SK-N-MC (cell line): ENCODE data around the gene ARHGAP26.

Source experiments
- EZH2 ChIP-seq: fragments of 200-600 bp; sonication (generic); IDR thresholded peaks from one replicate; pipeline ENCODE4 v1.6.1; 2017; ENCODE audit warnings: antibody characterized with exemption
- POLR2AphosphoS5 ChIP-seq: IDR thresholded peaks from 2 replicates; pipeline ENCODE4 v1.6.1; 2012; ENCODE audit warnings: mild to moderate bottlenecking, low read depth, low read length, borderline replicate concordance

GRCh38 chr5:143040622-143041021 lies 270.4 kb downstream of the ARHGAP26 start:
- TF ChIP-seq POLR2AphosphoS5 = no peak
- TF ChIP-seq EZH2 = no peak
